NCI-H2196 (cell line): Measurements from ENCODE around the gene NUDT14.

ENCODE experiments used
- DNase-seq: peaks from one replicate; lab custom pipeline; 2025; ENCODE audit not compliant: unreplicated experiment; lab: John Stamatoyannopoulos, UW

The NUDT14 gene

DNA sequence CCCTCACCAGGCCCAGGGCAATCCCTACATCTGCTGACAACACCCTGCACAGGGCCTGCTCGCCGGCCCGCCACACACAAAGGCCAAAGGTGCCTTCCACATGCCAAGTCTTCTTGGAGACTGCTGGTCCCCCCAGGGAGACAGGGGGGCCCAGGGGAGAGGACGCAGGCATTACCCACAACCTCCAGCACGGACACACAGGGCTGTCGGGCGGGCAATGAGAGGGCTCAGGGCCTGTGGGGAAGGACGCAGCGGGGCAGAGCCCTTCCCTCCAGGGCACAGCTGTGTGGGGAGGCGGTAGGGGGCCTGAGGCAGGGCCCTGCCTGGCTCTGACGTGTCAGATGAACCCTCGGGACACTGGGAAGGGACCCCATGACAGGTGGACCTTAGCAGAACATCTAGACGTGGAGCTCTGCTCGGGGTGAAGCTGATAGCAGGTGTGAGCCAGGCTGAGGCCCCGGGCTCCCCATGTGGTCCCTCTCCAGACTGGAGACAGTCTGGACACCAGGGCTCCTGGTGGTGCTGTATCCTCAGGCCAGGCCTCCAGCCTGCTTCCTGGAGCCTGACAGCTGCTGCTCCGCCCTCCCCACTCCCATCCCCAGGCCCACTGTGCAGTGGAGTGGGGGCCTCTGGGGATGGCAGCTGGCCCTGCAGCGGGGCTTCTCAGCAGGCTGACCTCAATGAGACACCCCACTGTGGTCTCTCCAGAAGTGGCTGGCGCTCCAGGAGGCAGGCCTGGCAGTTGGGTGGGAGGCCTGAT is 31.6 kb upstream of the NUDT14 start:
- DNase-seq = no peak

DNA sequence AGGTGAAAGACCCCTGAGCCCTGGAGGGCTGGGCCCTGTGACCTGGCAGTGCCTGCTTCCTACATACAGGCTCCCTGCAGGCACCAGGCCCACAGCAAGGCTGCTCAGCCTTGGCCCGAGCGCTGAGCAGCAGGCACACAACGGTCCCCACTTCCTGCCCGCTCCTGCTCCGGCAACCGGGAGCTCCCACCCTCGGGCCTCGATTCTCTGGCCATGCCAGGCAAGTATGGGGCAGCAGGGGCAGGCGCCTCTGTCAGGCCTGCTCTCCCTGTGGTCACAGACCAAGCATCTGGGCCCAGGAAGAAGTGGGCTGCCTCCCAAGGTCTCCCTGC is 30.6 kb upstream of the NUDT14 start:
- DNase-seq = no peak

DNA sequence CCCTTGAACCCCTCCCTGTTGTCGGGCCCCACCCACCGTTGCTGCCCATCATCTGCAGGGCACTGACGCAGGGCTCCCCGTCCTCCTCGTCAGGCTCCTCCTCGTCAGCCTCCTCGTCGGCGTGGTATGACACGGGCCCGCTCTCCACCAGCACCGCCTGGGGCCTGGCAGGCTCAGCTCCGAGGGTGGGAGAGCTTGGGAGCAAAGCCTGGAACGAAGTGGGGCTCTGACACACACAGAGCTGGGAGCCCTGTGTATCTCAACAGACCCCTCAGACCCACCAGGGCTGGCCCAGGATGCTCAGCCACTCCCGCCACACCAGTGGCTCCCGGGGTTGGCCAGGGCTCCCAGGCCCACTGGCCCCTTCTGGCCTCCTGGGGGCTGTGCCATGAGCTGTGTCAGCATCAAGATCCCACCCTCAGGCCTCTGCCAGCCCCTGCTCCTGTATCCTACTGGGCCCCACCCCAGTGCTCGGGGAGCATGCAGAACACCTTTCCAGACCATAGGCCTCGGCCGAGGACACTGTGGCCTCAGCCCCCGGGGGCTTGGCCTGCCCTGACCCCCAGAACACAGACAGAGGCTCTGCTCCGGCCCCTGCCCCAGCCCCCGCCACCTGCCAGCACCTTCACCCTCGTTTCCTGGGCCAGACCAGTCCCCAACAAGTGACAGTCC is 30.1 kb upstream of the NUDT14 start:
- DNase-seq = no peak

DNA sequence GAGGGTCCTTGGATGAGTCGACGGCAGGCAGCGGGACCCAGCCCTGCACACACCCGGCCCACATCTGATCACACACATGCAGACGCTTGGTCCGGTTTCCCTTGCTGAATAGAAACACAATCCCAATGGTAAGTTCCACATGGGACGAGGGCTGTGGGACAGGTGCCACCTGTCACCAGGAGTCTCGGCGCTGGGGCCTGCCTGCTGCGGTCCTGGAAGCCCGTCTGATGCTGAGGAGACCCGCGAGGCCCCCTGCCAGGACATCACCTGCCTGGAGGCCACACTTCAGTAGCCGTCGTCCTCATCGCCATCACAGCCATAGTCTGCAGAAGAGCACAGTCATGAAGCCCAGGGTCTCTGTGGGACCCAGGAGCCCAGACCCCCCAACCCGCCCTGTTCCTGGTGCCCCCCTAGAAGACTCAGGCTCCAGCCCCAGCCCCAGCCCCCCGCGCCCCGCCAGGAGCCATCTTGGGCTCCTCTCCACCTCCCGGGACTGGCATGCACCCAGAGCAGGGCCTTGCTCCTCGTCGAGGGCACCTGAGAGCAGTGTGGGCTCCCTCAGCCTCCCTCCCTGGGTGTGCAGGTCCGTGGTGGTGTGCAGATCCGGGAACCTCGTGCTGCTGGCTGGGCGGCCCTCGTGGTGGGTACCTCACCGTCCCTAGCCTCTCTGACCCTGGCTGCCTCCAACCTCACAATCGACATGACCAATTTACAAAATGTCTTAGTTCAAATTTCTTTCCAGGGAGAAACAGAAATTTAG is 29.3 kb upstream of the NUDT14 start:
- no peak for DNase-seq

DNA sequence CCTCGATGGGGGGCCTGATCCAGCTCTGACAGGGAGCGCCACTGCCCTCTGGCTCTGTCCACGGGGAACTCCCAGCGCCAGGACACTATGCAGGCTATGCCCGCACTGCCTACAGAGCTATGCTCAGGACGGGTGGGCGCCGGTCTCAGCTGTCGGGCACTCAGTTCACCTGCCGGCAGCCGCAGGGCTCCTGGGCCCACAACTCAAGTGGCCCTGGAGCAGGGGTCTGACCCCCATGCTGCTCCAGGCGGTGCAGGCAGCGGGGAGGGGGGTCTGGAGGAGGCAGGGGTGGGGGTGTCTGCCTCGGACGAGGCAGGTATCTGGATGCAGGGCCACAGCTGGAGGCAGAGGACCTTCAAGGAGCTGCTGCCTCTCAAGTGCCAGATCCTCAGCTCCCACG is 28.5 kb upstream of the NUDT14 start:
- DNase-seq = no peak

DNA sequence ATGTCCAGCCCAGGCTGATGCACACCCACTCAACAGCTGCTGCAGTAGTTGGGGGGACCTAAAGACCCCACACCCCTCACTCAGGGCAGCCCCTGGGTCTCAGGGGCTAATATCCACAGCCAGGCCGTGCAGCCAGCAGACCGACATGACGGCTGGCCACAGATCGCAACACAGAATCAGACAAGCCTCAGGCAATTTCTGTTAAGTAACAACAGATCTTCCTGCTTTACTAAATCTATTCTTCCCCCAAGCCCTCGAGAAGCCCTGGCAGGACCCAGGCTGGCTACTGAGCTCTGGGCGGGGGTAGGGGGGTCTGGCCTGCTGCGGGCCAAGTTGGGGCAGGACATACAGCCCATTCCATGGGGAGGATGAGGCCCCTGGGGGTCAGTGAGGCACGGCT is 28.0 kb upstream of the NUDT14 start:
- no peak for DNase-seq

DNA sequence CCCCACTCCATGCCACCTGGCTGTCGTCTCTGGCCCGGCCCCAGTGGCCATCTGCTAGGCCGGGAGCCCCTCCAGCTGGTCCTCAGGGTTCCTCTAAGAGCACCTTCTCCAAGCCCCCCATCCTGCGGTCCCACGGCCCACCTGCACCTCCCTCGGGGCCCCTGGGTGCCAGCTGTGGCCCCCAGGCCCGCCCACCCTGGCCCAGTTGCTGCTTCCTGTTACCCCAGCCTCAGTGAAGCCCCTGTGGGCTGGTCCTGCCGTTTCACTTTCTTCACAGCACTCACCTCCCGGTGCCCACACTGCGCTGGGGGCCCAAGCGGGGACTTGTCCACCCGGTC is 27.6 kb upstream of the NUDT14 start:
- DNase-seq = no peak

DNA sequence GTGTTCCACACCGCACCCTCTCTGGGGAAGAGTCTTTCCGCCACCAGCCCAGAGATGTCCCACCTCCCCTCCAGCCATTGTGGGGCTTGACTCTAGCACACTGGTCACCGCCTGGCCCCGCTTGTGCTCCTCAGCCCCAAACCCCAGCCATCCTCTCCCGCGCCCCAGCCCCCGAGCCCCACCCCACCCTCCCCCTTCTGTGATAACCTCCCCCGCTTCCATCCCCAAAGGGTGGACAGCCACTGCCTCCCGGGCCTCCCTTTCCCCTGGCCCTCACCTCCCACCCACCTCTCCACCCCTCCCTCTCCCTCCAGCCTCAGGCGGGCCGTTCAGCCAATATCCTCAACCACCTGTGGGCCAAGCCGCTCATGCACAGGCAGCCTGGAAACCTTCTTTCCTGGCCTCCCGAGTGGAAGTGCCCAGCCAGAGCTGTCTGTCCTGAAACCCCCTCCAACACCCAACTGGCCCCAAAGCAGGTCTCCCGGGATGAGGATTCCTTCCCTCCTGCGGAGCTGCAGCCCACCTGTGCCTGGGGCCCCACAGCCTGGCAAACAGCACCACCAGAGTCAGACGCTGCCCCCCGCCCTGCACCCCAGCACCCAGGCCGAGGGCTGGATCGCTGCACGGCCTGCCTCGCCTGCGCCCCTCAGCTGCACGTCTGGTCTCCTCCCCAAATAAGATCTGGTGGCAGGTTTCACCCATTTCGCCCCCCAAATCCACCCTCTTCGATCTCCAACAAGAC is 27.1 kb upstream of the NUDT14 start:
- no peak for DNase-seq

DNA sequence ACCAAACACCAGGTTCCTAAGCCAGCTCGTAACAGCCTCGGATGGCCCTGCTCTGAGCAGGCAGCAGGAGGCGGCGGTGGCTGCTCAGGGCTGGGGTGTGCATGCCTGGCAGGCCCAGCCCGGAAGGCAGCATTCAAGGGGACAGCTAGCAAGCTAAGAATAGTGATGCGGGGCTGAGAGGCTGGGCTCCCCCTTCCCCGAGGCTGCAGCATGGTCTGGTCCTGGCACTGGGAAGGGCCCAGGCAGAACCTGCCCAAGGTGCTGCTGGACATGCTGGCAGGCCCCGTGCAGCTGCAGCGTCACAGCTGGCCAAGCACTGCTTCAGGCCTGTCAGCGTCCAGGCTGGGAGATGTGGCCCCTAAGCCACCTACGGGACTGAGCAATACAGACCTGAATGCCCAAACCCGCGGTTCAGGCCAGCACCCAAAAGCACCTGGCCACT is 26.4 kb upstream of the NUDT14 start:
- DNase-seq = no peak

DNA sequence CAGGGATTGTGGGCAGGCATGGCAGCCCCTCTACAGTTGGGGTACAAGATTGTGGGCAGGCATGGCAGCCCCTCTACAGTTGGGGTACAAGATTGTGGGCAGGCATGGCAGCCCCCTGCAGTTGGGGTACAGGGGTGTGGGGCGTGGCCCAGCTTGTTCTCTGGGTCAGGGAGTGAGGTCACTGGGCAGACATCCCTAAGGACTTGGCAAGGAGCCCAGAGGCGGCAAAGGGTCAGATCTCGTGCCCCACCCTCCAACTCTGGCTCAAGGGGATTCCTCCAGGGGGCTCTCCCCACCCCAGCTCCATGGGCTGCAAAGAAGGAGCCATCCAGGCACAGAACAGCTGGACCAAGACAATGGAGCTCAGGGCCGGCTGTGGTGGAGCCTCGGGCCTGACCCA is 25.8 kb upstream of the NUDT14 start:
- DNase-seq = no peak

DNA sequence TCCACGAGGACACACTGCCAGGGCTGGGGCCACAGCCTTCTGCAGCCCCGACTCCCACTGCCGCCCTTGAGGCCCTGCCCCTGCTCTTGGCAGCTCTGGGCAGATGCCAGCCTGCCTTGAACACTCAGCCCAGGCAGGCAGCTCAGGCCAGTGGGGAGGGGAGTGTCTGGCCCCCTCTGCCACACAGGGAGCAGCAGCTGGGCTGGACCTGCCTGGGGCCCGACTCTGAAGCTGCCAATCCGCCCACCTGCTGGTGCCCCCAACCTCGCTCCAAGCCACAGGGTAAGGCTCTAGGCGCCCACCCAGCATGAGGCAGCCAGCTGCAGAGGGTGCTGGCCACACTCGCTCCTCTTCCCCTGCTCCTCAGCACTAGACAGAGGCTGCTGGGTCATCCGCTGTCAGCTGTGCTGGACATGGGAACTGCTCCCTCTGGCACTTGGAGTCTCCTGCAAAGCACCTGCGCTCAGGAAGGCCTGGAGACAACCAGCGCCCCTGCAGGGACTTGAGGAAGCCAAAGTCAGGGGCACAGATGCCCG is 24.6 kb upstream of the NUDT14 start:
- DNase-seq = no peak

DNA sequence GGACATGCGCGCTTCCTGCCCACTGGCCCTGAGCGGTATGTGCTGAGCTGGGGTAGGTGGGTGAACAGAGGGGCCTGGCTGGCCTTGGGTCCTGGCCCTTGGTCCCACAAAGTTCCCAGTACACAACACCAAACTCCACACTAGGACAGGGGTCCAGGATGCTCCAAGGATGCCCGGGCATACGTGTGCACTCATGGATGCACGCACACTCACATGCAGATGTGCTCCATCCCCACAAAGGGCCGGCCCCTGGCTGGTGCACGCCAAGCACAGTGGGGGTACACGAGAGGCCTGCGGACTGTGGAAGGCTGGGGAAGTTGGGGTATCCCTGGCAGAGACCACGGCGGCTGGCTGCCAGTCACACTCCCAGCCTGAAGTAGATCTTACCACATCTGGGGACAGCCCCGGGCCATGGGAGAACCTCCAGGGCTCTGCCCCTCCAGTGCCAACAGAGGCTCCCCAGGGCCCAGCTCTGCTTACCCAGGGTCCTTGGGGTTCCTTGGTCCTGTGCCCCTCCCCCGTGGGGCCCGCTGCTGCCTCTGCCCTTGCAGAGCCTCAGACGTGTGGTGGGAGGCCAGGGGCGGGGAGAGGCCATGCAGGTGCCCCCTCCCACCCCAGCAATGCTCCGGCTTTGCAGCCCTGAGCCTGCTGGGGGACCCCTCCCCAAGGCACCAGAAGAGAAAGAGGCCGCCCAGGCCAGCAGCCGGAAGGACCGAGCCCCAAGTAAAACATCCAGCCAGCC is 24.0 kb upstream of the NUDT14 start:
- no peak for DNase-seq

DNA sequence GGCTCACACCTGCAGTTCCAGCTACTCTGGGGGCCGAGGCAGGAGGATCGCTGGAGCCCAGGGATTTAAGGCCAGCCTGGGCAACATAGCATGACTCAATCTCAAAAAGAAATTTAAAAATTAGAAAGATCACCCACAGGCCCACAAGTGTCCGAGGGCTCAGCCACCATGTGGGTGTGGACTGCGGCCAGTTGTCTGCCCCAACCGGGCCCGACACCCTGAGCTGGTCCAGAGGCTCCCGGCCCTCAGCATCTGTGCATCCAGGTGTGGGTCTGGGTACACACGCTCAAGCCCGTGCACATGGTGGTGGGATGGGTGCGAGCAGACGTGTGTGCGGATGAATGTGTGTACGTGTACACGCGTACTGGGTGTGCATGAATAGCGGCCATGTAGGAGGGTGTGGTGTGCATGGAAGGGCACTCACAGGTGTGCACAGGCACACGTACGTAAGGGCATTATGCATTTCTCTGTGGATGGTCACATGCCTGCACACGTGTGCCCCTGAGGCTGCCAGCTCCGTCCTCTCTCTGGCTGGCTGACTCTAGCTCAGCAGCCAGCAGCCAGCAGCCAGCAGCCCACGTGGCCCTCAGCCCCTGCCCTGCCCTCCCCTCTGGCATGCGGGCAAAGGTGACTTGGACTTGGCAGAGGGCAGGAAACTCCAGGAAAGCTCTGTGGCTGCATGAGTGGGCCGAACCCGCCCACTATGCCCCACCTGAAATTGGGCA is 23.3 kb upstream of the NUDT14 start:
- DNase-seq = no peak

DNA sequence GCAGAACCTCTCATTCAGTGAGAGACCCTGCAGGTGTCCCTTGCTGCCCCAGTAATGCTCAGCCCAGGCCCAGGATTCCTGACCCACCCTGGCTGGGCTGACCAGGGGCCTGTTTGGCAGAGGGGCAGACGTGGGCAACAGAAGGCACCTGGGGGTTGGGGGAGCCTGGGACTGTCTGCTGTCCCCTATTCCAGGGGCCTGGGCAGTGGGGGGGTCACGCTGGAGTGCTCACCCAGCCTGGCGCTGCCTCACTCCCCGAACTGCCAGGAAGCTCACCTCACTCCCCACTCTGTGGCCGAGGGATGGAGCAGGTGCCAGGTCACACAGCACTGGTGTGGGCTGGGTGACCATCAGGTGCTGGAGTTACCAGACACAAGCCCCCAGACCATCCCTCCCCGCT is 22.6 kb upstream of the NUDT14 start:
- DNase-seq = no peak

DNA sequence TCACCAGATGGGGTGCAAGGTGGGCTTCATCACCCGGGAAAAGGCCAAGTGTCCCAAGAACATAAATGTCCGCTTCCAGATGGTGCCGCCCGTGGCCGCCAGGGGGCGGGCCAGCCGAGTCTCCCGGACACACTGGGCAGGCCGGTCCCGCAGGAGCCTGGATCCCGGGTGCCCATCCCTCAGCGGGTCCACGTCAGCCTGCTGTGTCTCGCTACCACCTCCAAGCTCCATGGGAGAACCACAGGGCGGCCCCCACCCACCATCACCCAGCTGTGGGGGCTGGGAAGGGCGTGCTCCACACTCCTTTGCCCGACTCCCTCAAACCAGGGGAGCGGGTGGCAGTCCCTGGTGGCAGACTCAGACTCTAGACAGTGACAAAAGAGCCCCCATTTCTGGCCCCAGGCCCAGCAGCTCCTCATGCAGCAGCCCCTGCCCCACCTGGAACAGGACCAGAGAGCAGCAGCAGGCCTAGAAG is 22.0 kb upstream of the NUDT14 start:
- peak; percentile 52 for DNase-seq

DNA sequence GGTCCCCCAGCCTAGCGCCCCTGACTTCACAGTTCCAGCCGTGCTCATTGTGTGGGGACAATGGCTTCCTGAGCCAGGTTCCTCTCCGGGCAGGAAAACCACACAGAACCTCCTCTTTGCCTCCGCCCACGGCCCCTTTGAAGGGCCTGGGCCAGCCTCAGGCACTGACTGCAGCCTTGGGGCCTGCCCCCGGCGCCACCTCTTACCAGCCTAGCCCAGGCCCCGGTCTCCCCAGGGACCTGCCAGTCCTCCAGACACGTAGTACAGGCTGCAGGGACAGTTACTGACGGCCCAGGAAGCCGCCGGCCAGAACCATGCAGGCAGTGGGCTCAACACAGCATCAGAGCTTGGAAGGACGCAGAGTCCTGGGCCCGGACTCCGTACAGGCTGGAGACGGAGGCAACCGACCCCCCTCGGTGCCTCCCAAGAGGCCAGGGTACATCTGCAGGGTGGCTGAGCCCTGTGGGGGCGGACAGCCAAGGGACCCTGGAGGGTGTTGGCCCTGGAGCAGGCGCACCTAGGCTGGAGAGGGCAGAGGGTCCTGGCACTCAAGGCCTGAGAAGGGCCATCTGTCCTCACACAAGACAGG is 20.9 kb upstream of the NUDT14 start:
- no peak for DNase-seq

DNA sequence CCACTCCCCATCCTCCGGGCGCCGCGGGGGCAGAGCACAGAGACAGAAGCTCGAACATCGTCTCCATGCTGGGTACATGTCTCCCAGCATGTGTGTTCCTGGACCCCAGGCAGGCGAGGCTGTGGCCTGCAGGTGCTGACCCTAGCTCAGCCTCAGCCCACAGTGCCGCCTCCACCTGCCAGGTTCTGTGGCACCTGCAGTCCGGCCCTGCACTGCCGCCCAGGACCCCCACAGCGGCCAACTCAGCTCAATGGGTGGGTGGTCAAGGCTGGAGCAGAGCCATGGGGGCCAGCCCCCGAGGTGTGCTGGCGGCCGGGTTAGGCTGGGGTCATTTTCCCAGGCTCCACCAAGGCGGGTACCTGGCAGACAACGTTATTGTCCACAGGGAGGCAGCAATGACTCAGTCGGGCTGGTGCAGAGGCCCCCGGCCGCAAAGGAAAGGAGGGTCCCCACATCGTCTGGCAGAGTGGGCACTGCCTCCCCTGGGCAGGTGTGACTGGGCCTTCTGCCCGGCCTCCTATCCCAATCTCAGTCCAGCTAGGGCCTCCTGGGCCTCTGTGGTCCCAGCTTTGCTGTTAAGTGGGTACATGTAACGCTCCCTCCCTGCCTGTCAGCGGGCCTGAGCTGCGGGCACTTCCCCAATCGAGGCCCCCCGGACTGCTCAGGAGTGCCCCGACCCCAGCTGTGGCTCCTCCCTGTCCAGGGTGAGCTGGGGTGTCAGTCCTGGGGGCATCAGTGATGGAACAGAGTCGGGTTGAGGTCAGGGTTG is 20.2 kb upstream of the NUDT14 start:
- no peak for DNase-seq

DNA sequence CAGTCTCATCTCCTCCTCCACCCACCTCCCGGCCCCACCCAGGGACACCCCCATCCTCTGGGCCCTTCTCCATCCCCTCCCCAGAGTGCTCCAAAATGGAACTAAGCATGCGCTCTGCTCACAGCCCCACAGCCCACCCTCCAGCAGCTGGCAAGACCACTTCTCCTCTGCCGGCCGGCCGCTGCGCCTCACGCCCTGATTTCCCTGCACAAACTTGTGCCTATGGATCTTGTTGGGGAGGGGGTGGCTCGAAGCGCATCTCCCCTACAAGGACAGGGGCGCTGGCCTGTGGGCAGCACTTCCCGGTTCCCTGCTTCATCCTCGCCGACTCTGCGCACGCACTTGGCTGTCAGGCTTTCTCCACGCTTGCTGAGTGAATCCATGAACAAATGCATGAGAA is 19.5 kb upstream of the NUDT14 start:
- DNase-seq = no peak

DNA sequence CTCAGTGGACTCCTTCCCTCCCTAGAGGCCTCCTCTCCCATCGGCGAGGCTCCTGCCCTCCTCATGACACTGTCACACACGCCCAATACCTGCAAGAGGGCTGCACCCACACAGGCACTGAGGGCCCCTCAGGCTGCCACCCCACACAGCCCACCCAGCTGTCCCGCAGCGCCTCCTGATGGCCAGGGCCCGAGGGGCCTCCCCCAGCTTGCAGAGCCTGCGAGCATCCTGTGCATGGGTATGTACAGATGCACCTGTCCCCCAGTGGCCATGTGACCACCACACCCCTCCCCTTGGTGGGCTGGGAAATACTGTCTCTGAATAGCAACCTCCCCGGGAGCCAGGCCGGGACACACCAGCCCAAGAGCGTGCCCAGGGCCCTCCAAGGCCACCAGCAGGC is 19.0 kb upstream of the NUDT14 start:
- DNase-seq = no peak
